ENCODE results near the gene BTN2A1. TPM values are rescaled to one million over a fixed set of nuclear protein-coding genes. Genes with fewer than 3 reads are reported as not detected.

Gene BTN2A1
- total and polyA plus RNA-seq, 10 of the 15 experiments (the other 5 are each of a cell fraction or from before 2014, with no cell fraction given) = 8.2 to 28.0 (median 15.8) TPM

- Histone ChIP-seq H4K20me1 (ENCODE audit: control insufficient read depth, insufficient read depth) (no peaks in the 10 kb centered on the region), H3K27me3 (replicated peaks in 1 of 2; ENCODE audit: control insufficient read depth in 2 of 2, insufficient read depth in 2 of 2, low read length in 1 of 2) (no peaks in the 10 kb centered on the region), H3K4me2 (ENCODE audit: control insufficient read depth, insufficient read depth) (no peak overlapping the region), H3K79me2 (ENCODE audit: control insufficient read depth, insufficient read depth, low read length) (no peaks in the 10 kb centered on the region), H3K9me3 (replicated peaks; ENCODE audit: control insufficient read depth, insufficient read depth, low read length) (peaks cover 14% of the 10 kb centered on the region; the same call in 2 of the 3 replicates), H3K27ac (ENCODE audit: control insufficient read depth, insufficient read depth) (no peak overlapping the region), H3K4me1 (ENCODE audit: control insufficient read depth, insufficient read depth, low read length) (peaks cover 4% of the 10 kb centered on the region), H2AFZ (ENCODE audit: control insufficient read depth, low read depth, low read length) (no peak overlapping the region), H3K9ac (ENCODE audit: control insufficient read depth, insufficient read depth, low read length) (no peak overlapping the region), H3K36me3 (ENCODE audit: control insufficient read depth in 2 of 2, insufficient read depth in 2 of 2, low read length in 1 of 2) (peaks cover 0 to 10% of the 10 kb centered on the region in 2 experiments; a peak in 1 of 4 replicates), H3K4me3 (no peak overlapping the region)
- 32% methylated on average over 3 of the region's 3 CpGs for WGBS (ENCODE audit: insufficient coverage, insufficient replicate concordance, low lambda C conversion rate, missing lambda C conversion rate)
- SMC1A ChIA-PET (ENCODE audit: uncharacterized antibody, unreplicated experiment) = interaction anchor here (0.6 to 1.3 kb wide), 9 partner anchors 11 to 146 kb away, joined by 3 read pairs; no protein-coding TSS in a partner anchor
- POLR2A ChIA-PET = interaction anchor here (0.7 kb wide), 1 partner anchor 31 kb away, joined by 4 read pairs; the partner anchor contains the start of gene BTN2A2
- DNase-seq (ENCODE audit: low read depth, low spot score) (no peak), ATAC-seq (peak; percentile 87), FAIRE-seq (no peak)
- CTCF ChIA-PET = no interaction called here
- in situ Hi-C loops (cut with MboI) = no loop called here
- intact Hi-C loops (cut with micrococcal nuclease; ENCODE audit: unreplicated experiment) = no loop called here
- TF ChIP-seq BHLHE40 (IDR thresholded peaks at IDR 0.05; ENCODE audit: borderline replicate concordance in 1 of 2, low read depth in 2 of 2, low read length in 1 of 2) (peak in 1 of 2 experiments; percentile 31; a peak in 1 of 4 replicates), RUNX3 (IDR thresholded peaks at IDR 0.05; ENCODE audit: low read length) (0 out of 2 replicates have a peak, but pooled peaks have one; percentile 9), BRCA1 (IDR thresholded peaks at IDR 0.05; ENCODE audit: low read depth, low read length) (no peak), RAD51 (IDR thresholded peaks at IDR 0.05) (0 out of 2 replicates have a peak, but pooled peaks have one; percentile 27)
- RAD21 ChIA-PET (ENCODE audit: unreplicated experiment) = interaction anchor here (0.9 kb wide), 1 partner anchor 119 kb away, joined by 5 read pairs; no protein-coding TSS in a partner anchor
- no TSS peak for BruUV-seq (replicated peaks)
Observed at GRCh38 chr6:26414281-26414680, 43.5 kb upstream of the BTN2A1 start.

- ChIA-PET POLR2A (interaction anchor here (0.7 kb wide), 1 partner anchor 32 kb away, joined by 4 read pairs; the partner anchor contains the start of gene BTN2A2), SMC1A (ENCODE audit: uncharacterized antibody, unreplicated experiment) (interaction anchor here (1.0 to 1.3 kb wide), 3 partner anchors 10 to 61 kb away, joined by 3 read pairs; no protein-coding TSS in a partner anchor), CTCF (interaction anchor here (0.6 kb wide), 1 partner anchor 88 kb away, joined by 3 read pairs; no protein-coding TSS in a partner anchor), RAD21 (ENCODE audit: unreplicated experiment) (no interaction called here)
- BruUV-seq (replicated peaks) = no TSS peak
- ATAC-seq (peak; percentile 63), DNase-seq (ENCODE audit: low read depth, low spot score) (no peak), FAIRE-seq (no peak)
- Histone ChIP-seq H4K20me1 (ENCODE audit: control insufficient read depth, insufficient read depth) (no peaks in the 10 kb centered on the region), H3K4me1 (ENCODE audit: control insufficient read depth, insufficient read depth, low read length) (peaks cover 4% of the 10 kb centered on the region), H3K9ac (ENCODE audit: control insufficient read depth, insufficient read depth, low read length) (no peak overlapping the region), H3K27ac (ENCODE audit: control insufficient read depth, insufficient read depth) (no peak overlapping the region), H3K27me3 (replicated peaks in 1 of 2; ENCODE audit: control insufficient read depth in 2 of 2, insufficient read depth in 2 of 2, low read length in 1 of 2) (no peaks in the 10 kb centered on the region), H2AFZ (ENCODE audit: control insufficient read depth, low read depth, low read length) (no peak overlapping the region), H3K79me2 (ENCODE audit: control insufficient read depth, insufficient read depth, low read length) (no peaks in the 10 kb centered on the region), H3K4me2 (ENCODE audit: control insufficient read depth, insufficient read depth) (no peak overlapping the region), H3K9me3 (replicated peaks; ENCODE audit: control insufficient read depth, insufficient read depth, low read length) (peaks cover 14% of the 10 kb centered on the region; the same call in 2 of the 3 replicates), H3K4me3 (no peak overlapping the region), H3K36me3 (ENCODE audit: control insufficient read depth in 2 of 2, insufficient read depth in 2 of 2, low read length in 1 of 2) (peaks cover 0 to 7% of the 10 kb centered on the region in 2 experiments; a peak in 1 of 4 replicates)
- WGBS (ENCODE audit: insufficient coverage, insufficient replicate concordance, low lambda C conversion rate, missing lambda C conversion rate) = 52% methylated on average over 1 of the region's 1 CpG
- TF ChIP-seq EGR1 (IDR thresholded peaks at IDR 0.05; ENCODE audit: borderline replicate concordance in 1 of 2, low read depth in 2 of 2, low read length in 2 of 2) (no peak), MXI1 (IDR thresholded peaks at IDR 0.05; ENCODE audit: low read depth, low read length) (no peak), RAD21 (IDR thresholded peaks at IDR 0.05; ENCODE audit: insufficient read depth, low read depth, low read length) (no peak), EZH2 (IDR thresholded peaks at IDR 0.05; ENCODE audit: borderline replicate concordance, control insufficient read depth, low read depth, low read length) (no peak), BHLHE40 (IDR thresholded peaks at IDR 0.05; ENCODE audit: borderline replicate concordance in 1 of 2, low read depth in 2 of 2, low read length in 1 of 2) (no peak), TCF7 (IDR thresholded peaks at IDR 0.05; ENCODE audit: borderline replicate concordance) (no peak), ZNF207 (IDR thresholded peaks at IDR 0.05; ENCODE audit: borderline replicate concordance) (no peak), NBN (IDR thresholded peaks at IDR 0.05) (no peak)
- in situ Hi-C loops (cut with MboI) = no loop called here
- intact Hi-C loops (cut with micrococcal nuclease; ENCODE audit: unreplicated experiment) = no loop called here
Observed at GRCh38 chr6:26415036-26415614, 42.6 kb upstream of the BTN2A1 start.

Measured in GM12878 (cell line).